Limb (tissue), 2 donors: ENCODE measurements around the gene SIRT5.

Experiments
- DNase-seq, 2 donors: peaks; one replicate each; pipeline ENCODE4 v3.0.0-alpha.2; 2016; ENCODE audit errors: extremely low spot score in 2 of 2

The SIRT5 gene

GRCh38 chr6:13629459-13630116 is 55.2 kb downstream of the SIRT5 start:
- no peak for DNase-seq

GRCh38 chr6:13630499-13630898 is 56.1 kb downstream of the SIRT5 start:
- DNase-seq = no peak

- DNase-seq = no peak
Measured at GRCh38 chr6:13633343-13633742, 58.9 kb downstream of the SIRT5 start.

GRCh38 chr6:13635948-13636658 is 61.7 kb downstream of the SIRT5 start:
- no peak for DNase-seq

DNA sequence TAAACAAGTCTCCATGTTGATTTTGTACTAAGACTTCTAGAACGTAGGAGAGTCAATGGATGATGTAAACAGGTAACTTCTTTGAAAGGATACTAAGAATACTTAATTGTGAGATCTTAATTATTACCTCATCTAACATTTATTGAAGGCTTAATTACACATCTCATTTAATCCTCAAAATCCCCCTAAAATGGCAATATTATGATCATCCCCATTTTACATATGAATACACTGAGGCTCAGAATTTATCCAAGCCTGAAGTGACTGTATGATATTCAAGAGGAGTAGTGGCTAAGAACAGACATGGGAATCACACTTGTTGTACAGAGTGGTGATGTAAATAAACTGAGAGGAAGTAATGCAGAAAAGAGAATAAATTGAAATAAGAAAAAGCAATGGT is 63.6 kb downstream of the SIRT5 start:
- DNase-seq = no peak

DNA sequence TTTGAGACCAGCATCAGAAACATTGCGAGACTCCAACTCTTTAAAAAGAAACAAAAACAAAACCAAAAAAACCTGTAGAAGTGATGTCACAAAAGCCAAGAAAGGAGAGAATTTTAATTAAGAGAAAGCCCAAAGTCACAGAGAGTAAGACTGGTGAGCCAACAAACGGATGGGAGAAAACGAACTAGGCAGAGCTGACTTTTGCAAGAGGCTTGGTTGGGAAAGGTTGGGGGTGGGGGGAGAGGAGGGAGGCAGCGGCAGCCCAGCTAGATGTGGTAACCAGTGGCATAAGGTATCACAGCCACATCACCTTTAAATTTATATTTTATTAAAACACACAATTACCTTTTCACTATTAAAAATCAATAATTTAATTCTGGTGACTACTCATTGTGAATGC is 64.2 kb downstream of the SIRT5 start:
- DNase-seq = no peak

GRCh38 chr6:13641315-13641714 is 66.9 kb downstream of the SIRT5 start:
- no peak for DNase-seq

DNA sequence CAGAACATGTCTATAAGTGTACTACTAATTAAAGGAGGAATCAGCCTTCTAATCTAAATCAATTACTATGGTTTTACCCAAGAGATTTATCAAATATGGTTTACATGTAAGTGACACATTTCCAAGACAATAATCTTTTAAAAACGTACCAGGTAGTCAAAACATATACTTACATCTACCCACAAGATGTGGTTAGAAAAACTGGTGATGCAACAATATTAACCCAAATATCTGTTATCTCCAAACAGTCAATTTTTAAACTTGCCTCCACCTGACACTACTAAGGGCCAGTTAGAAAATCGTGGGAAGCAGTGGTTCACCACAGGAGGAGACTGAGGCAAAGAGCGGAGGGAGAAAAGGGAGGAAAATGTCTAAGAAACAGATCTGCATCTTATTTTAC is 68.7 kb downstream of the SIRT5 start:
- no peak for DNase-seq

DNA sequence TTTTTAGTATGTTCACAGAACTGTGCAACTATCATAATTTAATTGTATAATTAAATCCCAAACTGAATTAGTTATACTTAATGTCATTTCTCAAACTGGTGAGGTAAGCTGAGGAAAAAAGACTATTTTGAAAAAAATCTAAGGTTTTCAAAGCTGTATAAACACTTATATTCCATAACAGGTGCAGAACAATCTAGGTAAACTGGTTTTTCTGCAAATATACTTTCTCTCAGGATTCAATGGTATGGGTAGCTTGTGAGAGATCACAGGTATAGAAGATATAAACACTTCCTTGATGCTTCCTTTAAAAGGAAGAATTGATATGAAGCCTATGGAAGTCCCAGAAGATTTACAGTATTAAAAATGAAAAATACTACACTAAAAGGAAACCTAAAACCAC is 74.4 kb downstream of the SIRT5 start:
- DNase-seq = no peak

GRCh38 chr6:13649393-13649792 is 75.0 kb downstream of the SIRT5 start:
- DNase-seq = no peak

- DNase-seq = no peak
Measured at GRCh38 chr6:13653296-13653695, 78.9 kb downstream of the SIRT5 start.

DNA sequence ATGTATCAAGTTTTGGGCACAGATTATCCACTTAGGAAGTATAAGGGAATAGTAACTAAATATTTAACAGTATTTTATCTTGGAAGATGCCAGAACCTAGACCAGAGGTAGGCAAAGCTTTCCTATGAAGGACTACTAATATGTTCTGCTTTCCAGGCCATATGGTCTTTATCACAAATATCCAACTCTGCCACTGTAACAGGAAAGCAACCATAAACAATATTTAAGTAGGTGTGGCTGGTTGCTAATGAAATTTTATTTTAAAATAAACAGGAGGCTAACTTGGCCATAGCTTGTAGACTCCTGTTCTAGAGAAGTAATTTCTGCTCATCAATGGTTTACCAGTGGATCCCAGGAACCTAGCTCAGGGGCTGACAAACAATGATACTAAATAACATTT is 80.1 kb downstream of the SIRT5 start:
- no peak for DNase-seq

GRCh38 chr6:13655700-13656099 is 81.3 kb downstream of the SIRT5 start:
- no peak for DNase-seq

- no peak for DNase-seq
Measured at GRCh38 chr6:13660273-13660672, 85.9 kb downstream of the SIRT5 start.

DNA sequence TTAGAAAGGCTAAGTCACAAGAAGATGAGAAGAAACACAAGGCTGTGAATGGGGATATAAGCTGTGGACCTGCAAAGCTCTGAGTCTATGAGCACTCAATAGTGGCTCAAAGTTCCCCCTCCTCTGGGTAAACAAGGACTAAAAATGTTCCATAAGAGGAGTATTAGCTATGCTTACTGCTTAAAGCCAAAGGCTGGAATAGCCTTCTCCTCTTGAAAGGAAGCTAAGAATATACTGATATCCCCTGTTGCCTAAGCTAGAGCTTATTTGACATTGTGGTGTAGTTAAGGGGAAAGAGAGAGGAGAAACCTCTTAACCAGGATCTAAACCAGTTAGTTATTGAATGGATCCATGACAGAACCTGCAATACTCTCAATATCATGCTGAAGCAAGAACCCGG is 86.5 kb downstream of the SIRT5 start:
- no peak for DNase-seq

DNA sequence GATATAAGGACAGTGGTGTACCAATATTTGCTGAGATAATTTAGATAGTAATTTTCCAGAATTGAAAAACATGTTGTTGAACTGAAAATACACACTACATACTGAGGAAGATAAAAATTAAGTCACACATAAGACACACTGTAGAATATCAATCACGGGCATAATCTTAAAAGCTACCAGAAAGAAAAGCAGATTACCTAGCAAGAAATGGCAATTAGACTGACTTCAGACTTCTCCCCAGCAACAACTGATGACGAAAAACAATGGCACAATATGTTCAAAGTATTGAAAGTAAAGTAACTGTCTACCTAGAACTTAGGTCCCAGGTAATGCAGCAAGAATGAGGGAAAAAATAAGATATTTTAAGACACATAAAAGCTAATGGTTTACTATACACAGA is 87.2 kb downstream of the SIRT5 start:
- no peak for DNase-seq

- DNase-seq = no peak
Measured at GRCh38 chr6:13662651-13663334, 88.4 kb downstream of the SIRT5 start.

DNA sequence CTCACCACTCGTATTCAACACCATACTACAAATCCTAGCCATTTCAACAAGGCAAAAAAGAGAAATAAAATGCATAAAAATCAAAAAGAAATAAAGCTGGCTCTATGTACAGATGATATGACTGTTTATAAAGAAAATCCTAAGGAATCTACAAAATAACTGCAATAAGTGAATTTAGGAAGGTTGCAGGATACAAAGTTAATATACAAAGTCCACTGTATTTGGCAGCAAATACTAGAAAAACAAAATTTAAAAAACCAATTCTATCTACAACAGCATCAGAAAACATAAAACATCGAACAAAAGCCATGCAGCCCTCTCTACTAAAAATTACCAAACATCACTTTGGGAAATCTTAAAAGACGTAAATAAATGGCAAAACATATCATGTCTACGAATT is 89.6 kb downstream of the SIRT5 start:
- DNase-seq = no peak
